Measurements from ENCODE around the gene PLSCR1. TPM values are rescaled to one million over a fixed set of nuclear protein-coding genes. Genes with fewer than 3 reads are reported as not detected.

Gene PLSCR1
- total RNA-seq, 1 experiment from 2014 or later, result 52.7 TPM

DNA sequence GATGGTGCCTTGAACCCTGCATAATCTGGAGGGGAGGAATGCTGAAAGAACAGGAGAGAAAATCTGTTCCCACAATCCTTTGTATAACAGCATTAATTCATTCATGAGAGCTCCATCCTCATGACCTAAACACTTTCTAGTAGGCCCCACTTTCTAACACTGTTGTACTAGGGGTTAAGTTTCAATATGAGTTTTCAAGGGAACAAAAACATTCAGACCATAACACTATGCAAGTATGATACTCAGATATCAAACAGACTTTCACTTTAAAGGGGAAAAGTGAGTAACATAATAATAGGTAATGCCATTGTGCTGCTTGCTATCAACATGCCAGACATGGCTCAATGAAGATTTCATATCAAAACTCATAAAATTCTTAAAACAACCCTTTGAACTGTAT is 42.7 kb downstream of the PLSCR1 start:
- Histone ChIP-seq H3K27me3 (ENCODE audit: control insufficient read depth, insufficient read depth, low read length) (no peaks in the 10 kb centered on the region), H3K9me3 (ENCODE audit: control insufficient read depth, insufficient read depth, low read depth, low read length) (no peaks in the 10 kb centered on the region), H3K36me3 (ENCODE audit: control insufficient read depth, insufficient read depth, low read length) (no peaks in the 10 kb centered on the region), H3K27ac (ENCODE audit: low read length) (no peak overlapping the region), H3K4me3 (ENCODE audit: low read depth in 2 of 2, low read length in 2 of 2) (no peak overlapping the region), H3K4me1 (ENCODE audit: control insufficient read depth, insufficient read depth, low read length) (peaks cover 7% of the 10 kb centered on the region; the same call in 1 of the 2 replicates)
- in situ Hi-C loops (cut with HindIII; ENCODE audit: low pct_unique_long_range_greater_than_20kb, low sequenced_read_pairs) (no loop called here), intact Hi-C loops (cut with micrococcal nuclease; ENCODE audit: unreplicated experiment) (no loop called here)
- POLR2A ChIA-PET, result no interaction called here
- TF ChIP-seq TCF7L2 (IDR thresholded peaks at IDR 0.05; ENCODE audit: low read depth, low read length) (no peak), SIN3A (IDR thresholded peaks at IDR 0.05; ENCODE audit: borderline replicate concordance, insufficient read depth, low read depth, low read length) (no peak), POLR2AphosphoS5 (IDR thresholded peaks at IDR 0.05; ENCODE audit: low read depth, low read length) (no peak)
- TF ChIP-seq, protein P1, sequence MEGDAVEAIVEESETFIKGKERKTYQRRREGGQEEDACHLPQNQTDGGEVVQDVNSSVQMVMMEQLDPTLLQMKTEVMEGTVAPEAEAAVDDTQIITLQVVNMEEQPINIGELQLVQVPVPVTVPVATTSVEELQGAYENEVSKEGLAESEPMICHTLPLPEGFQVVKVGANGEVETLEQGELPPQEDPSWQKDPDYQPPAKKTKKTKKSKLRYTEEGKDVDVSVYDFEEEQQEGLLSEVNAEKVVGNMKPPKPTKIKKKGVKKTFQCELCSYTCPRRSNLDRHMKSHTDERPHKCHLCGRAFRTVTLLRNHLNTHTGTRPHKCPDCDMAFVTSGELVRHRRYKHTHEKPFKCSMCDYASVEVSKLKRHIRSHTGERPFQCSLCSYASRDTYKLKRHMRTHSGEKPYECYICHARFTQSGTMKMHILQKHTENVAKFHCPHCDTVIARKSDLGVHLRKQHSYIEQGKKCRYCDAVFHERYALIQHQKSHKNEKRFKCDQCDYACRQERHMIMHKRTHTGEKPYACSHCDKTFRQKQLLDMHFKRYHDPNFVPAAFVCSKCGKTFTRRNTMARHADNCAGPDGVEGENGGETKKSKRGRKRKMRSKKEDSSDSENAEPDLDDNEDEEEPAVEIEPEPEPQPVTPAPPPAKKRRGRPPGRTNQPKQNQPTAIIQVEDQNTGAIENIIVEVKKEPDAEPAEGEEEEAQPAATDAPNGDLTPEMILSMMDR (IDR thresholded peaks at IDR 0.05), result no peak
- TF ChIP-seq, protein P2, sequence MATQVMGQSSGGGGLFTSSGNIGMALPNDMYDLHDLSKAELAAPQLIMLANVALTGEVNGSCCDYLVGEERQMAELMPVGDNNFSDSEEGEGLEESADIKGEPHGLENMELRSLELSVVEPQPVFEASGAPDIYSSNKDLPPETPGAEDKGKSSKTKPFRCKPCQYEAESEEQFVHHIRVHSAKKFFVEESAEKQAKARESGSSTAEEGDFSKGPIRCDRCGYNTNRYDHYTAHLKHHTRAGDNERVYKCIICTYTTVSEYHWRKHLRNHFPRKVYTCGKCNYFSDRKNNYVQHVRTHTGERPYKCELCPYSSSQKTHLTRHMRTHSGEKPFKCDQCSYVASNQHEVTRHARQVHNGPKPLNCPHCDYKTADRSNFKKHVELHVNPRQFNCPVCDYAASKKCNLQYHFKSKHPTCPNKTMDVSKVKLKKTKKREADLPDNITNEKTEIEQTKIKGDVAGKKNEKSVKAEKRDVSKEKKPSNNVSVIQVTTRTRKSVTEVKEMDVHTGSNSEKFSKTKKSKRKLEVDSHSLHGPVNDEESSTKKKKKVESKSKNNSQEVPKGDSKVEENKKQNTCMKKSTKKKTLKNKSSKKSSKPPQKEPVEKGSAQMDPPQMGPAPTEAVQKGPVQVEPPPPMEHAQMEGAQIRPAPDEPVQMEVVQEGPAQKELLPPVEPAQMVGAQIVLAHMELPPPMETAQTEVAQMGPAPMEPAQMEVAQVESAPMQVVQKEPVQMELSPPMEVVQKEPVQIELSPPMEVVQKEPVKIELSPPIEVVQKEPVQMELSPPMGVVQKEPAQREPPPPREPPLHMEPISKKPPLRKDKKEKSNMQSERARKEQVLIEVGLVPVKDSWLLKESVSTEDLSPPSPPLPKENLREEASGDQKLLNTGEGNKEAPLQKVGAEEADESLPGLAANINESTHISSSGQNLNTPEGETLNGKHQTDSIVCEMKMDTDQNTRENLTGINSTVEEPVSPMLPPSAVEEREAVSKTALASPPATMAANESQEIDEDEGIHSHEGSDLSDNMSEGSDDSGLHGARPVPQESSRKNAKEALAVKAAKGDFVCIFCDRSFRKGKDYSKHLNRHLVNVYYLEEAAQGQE (IDR thresholded peaks at IDR 0.05; ENCODE audit: insufficient read depth in 1 of 2, low read depth in 2 of 2, low read length in 1 of 2), result no peak
- CTCF ChIA-PET, result no interaction called here
- ATAC-seq (no peak), DNase-seq (ENCODE audit: low read depth, low spot score) (no peak)
- no TSS peak for BruUV-seq (replicated peaks)

DNA sequence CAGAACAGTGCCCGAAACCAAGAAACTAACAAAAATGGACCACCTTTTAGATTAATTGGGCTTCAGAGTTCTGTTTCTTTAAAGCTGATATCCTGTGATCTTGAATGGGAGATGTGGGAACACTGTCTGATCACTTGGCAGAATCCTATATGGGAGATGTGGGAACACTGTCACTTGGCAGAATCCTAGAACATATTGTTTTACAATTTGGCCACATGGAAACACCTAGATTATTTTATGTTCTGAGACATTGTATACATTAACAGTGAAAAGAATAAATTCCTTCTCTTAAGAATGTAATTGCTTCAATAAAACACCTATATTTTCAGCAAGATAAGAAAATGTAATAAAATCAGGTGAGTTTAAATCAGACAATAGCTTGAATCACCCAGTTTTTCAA is 44.7 kb downstream of the PLSCR1 start:
- H3K27me3 ChIP-seq (ENCODE audit: control insufficient read depth, insufficient read depth, low read length), result no peaks in the 10 kb centered on the region
- H3K4me1 ChIP-seq (ENCODE audit: control insufficient read depth, insufficient read depth, low read length), result peaks cover 7% of the 10 kb centered on the region; the same call in 1 of the 2 replicates
- POLR2A ChIA-PET, result interaction anchor here (0.7 kb wide), 2 partner anchors 7 to 13 kb away, joined by 14 to 16 read pairs; no protein-coding TSS in a partner anchor
- H3K36me3 ChIP-seq (ENCODE audit: control insufficient read depth, insufficient read depth, low read length), result no peaks in the 10 kb centered on the region
- BruUV-seq (replicated peaks), result no TSS peak
- intact Hi-C loops (cut with micrococcal nuclease; ENCODE audit: unreplicated experiment) (no loop called here), in situ Hi-C loops (cut with HindIII; ENCODE audit: low pct_unique_long_range_greater_than_20kb, low sequenced_read_pairs) (no loop called here)
- no peaks in the 10 kb centered on the region for H3K9me3 ChIP-seq (ENCODE audit: control insufficient read depth, insufficient read depth, low read depth, low read length)
- CTCF ChIA-PET, result no interaction called here
- 0 out of 2 replicates have a peak overlapping the region, but pooled peaks have one; percentile 6 for H3K27ac ChIP-seq (ENCODE audit: low read length)
- DNase-seq (ENCODE audit: low read depth, low spot score), result no peak
- TF ChIP-seq TCF7L2 (IDR thresholded peaks at IDR 0.05; ENCODE audit: low read depth, low read length) (no peak), SIN3A (IDR thresholded peaks at IDR 0.05; ENCODE audit: borderline replicate concordance, insufficient read depth, low read depth, low read length) (no peak), POLR2AphosphoS5 (IDR thresholded peaks at IDR 0.05; ENCODE audit: low read depth, low read length) (no peak)
- TF ChIP-seq, protein P1 (IDR thresholded peaks at IDR 0.05), result no peak
- TF ChIP-seq, protein P2 (IDR thresholded peaks at IDR 0.05; ENCODE audit: insufficient read depth in 1 of 2, low read depth in 2 of 2, low read length in 1 of 2), result no peak
- no peak overlapping the region for H3K4me3 ChIP-seq (ENCODE audit: low read depth in 2 of 2, low read length in 2 of 2)
- no peak for ATAC-seq
